Panc1 (cell line): ENCODE measurements around the gene STPG3.

Source experiments
- CTCF ChIP-seq: fragments of 450-650 bp; IDR thresholded peaks from 2 replicates; pipeline ENCODE4 v1.5.1; 2017; ENCODE audit warnings: mild to moderate bottlenecking
- POLR2AphosphoS5 ChIP-seq: IDR thresholded peaks from 2 replicates; pipeline ENCODE4 v1.6.1; 2012; ENCODE audit warnings: mild to moderate bottlenecking, low read depth, low read length, moderate library complexity
- REST ChIP-seq, 2 experiments: IDR thresholded peaks; 2 replicates each; pipeline ENCODE4 v1.6.1; 2011 to 2012; ENCODE audit warnings: low read depth in 2 of 2, control low read depth in 1 of 2, low read length in 1 of 2, mild to moderate bottlenecking in 1 of 2, moderate library complexity in 1 of 2; ENCODE audit not compliant: insufficient read depth in 1 of 2
- SIN3A ChIP-seq: IDR thresholded peaks from 2 replicates; pipeline ENCODE4 v1.6.1; 2012; ENCODE audit warnings: low read depth, mild to moderate bottlenecking, low read length, moderate library complexity, borderline replicate concordance; ENCODE audit not compliant: insufficient read depth
- TCF7L2 ChIP-seq: IDR thresholded peaks from 2 replicates; pipeline ENCODE4 v1.6.1; 2011; ENCODE audit warnings: mild to moderate bottlenecking, low read depth, low read length, inconsistent platforms

GRCh38 chr9:137213160-137214060 is 37.7 kb upstream of the STPG3 start:
- TF ChIP-seq REST (IDR thresholded peaks at IDR 0.05; ENCODE audit: insufficient read depth in 1 of 2, low read depth in 2 of 2, low read length in 1 of 2) (no peak), POLR2AphosphoS5 (no peak), SIN3A (no peak), CTCF (peak; percentile 69), TCF7L2 (no peak)
